Measurements from ENCODE around the gene B3GNT3.
A peak's percentile ranks its signal among the peaks of the same experiment; 100 is the strongest.
"Not testable (repeated sequence)": the region's sequence is repeated elsewhere in the genome, so short reads cannot be mapped to it uniquely, and the experiment has no call there.

Gene B3GNT3

DNA sequence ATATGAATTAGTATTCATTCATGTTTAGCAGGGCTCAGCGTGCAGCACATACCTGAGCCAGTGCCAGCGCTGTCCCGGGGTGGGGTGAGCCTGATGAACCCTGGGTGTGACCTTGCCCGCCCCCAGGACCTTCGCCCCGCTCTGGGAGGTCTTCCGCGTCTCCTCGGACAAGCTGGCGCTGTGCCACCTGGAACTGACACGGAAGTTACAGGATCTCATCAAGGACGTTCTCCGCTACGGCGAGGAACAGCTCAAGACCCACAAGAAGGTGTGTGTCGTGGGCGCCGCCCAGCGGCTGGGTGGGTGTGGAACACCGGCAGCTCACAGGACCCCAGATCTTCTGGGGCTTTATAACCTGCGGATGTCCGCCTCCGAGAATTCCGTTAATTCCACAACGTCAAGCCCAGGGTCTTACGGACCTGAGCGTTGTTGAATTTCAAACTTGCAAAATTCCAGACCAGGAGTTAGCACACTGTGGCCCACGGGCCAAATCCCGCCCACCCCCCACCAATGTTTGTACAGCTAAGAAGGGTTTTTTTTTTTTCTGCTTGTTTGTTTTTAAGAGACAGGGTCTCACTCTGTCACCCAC is 28.3 kb upstream of the B3GNT3 start:
- DNase-seq (ENCODE audit: low read depth), result peak; percentile 35

DNA sequence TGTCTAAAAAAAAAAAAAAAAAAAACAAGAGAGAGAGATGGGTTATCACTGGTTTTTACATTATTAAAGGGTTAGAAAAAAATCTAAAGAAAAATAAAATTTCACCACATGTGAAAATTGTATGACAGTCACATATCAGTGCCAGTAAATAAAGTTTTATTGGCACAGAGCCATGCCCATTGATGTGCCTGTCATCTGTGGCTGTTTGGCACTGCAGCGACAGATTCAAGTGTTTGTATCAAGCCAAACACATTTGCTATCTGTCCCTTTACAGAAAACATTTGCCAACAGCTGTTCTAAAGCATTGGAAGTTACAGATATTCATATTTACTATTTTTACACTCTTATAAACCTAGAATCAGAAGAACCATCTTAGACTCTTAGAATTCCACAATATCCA is 27.4 kb upstream of the B3GNT3 start:
- DNase-seq (ENCODE audit: low read depth), result no peak

DNA sequence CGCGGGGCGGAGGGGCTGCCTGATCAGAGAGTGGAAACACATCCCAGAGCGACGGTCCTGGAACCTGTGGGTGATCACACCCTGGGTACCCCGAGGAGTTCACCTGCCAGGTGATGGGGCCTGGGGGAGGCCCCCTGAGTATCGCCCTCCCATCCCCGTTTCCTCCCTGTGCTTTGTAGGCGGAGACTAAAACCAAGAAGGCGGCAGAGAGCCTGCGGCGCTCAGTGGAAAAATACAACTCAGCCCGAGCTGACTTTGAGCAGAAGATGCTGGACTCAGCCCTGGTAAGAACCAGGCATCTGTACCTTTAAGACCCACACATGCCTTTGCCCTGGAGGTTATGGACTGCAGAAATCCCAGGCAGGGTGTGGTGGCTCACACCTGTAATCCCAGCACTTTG is 24.3 kb upstream of the B3GNT3 start:
- no peak for DNase-seq (ENCODE audit: low read depth)

DNA sequence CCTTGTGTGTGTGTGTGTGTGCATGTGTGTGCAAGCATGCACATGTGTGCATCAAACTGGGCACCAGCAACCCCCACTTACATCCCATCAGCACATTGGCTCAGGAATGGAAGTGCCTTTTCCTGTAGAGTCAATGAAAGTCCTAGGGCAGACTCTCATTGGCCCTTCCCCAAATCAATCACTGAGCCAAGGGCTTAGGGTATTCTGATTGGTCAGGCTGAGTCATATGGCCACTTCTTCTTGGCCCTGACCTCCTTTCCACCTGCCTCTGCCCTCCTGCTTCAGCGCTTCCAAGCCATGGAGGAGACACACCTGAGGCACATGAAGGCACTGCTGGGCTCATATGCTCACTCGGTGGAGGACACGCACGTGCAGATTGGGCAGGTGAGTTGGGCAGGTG is 22.8 kb upstream of the B3GNT3 start:
- no peak for DNase-seq (ENCODE audit: low read depth)

DNA sequence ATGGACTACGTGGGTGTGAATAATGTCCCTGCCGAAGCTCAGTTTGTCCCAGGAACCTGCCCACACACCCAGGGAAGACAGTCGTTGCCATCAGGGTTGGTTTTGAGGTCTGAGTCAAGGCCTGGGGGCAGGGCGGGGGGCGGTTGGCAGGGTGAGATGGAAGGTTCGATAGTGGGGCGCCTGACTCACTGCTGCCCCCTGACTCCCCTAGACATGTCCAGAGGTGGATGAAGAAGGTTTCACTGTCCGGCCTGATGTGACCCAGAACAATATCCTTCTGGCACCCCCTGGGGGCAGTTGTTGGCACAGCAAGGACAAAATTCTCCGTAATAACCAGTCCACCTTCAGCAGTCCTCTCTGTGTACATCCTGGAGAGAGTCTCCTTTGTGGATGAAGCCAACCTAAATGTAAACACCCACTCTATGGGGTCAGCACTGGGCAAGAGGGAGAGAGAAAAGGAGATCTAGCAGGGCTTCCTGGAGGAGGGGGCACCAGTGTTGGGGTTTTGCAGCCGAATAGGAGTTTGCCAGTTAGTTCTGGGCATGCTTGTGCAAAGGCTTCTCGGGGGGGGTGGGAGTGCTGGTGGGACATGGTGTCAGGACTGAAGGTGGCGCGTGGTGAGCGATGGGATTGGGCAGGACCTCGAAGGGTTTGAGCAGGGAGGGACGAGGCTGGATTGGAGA is 19.6 kb upstream of the B3GNT3 start:
- no peak for DNase-seq (ENCODE audit: low read depth)

DNA sequence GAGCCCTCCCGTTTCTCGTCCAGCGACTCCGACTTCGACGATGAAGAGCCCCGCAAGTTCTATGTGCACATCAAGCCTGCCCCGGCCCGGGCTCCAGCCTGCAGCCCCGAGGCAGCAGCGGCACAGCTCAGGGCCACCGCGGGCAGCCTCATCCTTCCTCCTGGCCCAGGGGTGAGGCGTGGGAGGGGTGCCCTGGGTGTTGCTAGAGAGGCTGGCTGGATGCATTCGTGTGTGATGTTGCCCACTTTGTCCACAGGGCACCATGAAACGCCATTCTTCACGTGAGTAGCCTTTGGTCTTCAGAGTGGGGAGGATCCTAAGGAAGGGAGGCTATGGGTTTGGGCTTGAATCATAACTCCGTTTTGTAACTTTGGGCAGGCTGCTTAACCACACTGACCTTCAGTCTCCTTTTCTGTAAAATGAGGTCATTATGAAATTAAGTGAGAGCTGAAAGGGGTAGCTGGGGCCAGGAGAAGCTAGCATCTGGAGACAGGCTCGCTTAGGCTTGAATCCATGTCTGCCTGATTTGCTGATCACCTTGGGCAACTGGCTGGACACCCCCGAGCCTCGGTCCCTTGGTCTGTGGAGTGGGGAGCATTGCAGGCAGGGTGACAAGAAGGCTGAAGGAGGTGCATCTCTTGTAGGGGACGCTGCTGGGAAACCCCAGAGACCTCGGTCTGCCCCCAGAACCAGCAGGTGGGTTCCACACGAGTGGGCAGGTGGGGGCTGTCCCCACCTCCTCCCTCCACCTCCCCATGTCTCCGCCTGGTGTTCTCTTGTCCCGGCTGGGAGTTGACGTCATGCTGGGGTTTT is 18.7 kb upstream of the B3GNT3 start:
- no peak for DNase-seq (ENCODE audit: low read depth)

DNA sequence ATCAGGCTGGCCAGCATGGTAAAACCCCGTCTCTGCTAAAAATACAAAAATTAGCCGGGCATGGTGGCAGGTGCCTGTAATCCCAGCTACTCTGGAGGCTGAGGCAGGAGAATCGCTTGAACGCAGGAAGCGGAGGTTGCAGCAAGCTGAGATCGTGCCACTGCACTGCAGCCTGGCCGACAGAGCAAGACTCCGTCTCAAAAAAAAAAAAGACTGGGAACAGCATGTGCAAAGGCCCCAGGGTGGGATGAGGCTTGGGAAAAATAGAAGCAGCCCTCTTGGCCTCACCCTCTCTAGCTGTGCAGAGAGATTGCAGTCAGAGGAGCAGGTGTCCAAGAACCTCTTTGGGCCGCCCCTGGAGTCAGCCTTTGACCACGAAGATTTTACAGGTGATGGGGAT is 17.1 kb upstream of the B3GNT3 start:
- not testable (repeated sequence) for DNase-seq (ENCODE audit: low read depth)

DNA sequence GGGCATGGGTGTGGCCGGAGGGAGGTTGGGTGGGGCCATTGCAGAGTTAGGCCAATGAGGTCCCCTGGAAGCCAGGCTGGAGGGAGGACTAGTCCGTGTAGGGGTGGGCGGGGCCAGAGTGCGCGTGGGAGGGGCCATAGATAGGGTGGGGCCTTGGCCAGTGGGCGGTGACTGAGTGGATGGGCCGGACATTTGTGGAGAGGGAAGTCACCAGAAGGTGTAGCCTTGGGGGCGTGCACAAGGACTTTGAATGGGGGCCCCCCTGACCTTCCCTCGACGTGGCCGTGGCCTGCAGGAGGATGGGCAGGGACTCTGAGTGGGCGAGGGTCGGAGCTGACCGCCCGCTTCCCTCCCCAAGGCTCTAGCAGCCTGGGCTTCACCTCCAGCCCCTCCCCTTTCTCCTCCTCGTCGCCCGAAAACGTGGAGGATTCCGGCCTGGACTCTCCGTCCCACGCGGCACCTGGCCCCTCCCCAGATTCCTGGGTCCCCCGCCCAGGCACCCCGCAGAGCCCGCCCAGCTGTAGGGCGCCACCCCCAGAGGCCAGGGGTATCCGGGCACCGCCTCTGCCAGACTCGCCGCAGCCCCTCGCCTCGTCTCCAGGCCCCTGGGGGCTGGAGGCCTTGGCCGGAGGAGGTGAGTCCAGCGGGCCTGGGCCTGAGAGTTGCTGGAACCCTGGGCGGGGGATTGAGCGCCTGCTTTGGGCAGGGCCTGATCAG is 16.5 kb upstream of the B3GNT3 start:
- no peak for DNase-seq (ENCODE audit: low read depth)

DNA sequence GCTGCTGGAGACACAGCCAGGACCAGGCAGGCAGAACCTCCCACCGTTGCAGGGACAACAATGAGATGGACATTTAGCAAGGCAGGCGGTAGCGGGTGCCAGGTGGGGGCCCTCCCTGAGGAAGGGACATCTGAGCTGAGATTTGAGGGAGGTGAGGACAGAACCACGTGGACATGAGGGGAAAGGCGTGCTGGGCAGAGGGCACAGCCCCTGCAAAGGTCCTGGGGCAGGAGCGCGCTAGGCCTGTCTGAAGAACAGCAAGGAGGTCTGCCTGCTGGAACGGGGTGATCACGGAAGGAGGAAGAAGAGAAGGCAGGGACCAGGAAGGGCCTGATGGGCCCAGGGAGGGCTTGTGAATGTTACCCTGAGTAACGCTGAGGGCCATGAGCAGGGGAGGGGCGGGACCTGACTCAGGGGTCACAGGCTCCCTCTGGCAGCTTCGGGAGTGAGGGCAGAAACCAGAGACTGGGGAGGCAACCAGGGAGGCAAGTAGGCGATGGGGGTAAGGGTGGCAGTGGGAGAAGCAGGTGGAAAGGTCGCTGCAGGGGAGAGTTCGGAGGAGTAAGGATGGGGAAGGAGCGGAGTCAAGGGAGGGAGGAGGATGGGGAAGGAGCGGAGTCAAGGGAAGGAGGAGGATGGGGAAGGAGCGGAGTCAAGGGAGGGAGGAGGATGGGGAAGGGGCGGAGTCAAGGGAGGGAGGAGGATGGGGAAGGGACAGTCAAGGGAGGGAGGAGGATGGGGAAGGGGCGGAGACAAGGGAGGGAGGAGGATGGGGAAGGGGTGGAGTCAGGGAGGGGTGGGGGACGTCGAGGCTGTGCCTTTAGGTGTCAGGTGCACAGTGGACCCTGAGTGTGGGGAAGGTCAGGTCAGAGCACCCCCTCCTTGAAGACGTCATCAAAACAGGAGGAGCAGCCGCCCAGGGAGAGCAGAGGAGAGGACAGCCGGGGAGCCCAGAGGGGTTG is 15.7 kb upstream of the B3GNT3 start:
- DNase-seq (ENCODE audit: low read depth), result no peak

DNA sequence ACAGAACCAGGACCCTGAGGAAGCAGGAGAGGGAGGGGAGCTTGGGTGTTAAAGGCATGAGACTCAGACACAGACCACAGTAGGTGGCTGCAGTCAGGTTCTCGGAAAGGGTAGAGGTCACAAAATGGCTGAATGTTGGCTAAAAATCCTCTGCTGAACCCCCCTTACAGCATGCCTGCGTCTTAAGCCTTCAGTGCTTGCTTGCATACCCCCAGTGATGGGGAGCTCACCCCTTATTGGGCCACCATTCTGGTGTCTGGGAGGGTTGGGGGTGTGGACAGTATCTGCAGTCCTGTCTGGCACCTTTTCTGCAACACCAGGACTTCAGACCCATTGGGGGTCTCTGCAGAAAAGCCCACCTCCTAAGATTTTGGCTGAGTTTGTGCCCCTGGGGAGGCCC is 14.2 kb upstream of the B3GNT3 start:
- DNase-seq (ENCODE audit: low read depth), result no peak

DNA sequence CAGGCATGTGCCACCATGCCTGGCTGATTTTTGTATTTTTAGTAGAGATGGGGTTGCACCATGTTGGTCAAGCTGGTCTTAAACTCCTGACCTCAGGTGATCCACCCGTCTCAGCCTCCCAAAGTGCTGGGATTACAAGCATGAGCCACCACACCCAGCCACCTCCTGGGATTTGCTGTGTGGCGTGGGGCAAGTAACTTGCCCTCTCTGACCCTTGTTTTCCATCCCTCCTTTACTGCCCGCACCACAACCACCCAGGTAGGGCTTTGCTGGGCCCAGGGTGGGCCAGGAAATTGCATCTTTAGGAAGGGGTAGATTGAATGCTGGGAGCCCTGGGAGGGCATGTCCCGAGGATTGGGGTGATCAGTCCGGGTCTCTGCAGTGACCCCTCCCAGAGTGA is 11.2 kb upstream of the B3GNT3 start:
- not testable (repeated sequence) for DNase-seq (ENCODE audit: low read depth)

DNA sequence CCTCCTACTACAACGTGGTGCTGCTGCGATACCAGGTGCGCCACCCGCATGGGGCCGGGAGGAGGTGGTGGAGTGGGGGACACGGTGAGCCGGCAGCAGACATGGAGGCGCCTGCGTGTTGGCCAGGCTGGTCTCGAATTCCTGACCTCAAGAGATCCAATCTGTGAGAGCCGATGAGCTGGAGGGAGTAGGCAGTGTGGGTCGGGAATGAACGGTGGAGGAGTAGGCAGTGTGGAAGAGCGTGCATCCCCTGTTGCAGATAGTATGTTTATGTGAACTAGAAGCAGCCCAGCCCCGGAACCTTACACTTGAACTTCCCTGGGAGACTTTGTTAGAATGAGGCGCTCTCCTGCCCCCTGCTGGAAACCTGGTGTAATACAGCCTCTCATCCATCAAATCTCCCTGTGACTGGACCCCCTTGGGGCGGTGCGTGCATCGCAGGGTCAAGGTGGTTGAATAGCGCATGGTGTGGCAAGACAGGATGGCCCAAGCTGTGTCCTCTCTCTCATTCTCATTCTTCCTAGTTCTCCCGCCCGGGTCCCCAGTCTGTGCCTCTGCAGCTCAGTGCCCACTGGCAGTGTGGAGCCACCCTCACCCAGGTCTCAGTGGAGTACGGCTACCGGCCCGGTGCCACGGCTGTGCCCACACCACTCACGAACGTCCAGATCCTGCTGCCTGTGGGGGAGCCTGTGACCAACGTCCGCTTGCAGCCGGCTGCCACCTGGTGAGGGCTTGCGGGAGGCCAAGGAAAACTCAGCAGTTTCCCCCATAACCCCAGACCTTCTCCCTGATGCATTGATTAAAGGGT is 10.5 kb upstream of the B3GNT3 start:
- DNase-seq (ENCODE audit: low read depth), result no peak

DNA sequence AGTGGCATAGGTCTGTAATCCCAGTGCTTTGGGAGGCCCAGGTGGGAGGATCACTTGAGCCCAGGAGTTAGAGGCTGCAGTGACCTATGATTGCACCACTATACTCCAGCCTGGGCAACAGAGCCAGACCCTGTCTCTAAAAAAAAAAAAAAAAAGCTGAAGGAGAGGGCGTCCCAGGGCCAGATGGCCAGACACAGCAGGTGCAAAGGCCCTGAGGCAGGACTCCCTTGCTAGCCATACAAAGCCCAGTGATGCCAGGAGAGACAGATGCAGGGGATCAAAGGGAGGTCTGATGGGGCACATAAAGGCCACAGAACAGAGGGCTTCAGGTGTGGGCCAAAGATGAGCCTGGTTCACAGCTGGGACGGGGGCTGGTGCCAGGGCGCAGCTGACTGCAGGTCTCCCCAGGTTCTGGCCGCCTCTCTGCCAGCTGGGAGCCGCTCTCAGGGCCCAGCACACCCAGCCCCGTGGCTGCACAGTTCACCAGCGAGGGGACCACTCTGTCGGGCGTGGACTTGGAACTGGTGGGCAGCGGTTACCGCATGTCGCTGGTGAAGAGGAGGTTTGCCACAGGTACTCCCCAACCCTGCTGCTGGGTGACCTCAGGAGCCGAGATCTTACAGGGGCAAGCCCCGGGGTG is 7.5 kb upstream of the B3GNT3 start:
- DNase-seq (ENCODE audit: low read depth), result no peak

DNA sequence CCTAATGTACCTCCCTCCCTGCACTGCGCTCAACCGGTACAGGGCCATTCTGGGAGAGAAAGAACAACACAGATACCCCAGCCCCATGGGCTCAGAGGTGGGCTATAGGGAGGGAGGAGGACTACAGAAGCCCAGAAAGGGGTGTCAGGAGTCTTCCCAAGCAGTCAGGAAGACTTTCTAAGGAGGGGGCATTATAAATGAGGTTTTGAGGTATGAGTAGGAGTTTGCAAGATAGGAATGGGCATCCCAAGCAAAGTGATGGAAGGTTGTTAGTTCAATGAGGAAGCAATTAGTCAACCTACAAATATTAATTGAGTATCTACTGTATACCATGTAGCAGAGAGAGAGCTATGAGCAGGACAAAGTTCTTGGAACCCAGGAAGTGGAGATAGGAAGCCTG is 6.3 kb upstream of the B3GNT3 start:
- DNase-seq (ENCODE audit: low read depth), result no peak

DNA sequence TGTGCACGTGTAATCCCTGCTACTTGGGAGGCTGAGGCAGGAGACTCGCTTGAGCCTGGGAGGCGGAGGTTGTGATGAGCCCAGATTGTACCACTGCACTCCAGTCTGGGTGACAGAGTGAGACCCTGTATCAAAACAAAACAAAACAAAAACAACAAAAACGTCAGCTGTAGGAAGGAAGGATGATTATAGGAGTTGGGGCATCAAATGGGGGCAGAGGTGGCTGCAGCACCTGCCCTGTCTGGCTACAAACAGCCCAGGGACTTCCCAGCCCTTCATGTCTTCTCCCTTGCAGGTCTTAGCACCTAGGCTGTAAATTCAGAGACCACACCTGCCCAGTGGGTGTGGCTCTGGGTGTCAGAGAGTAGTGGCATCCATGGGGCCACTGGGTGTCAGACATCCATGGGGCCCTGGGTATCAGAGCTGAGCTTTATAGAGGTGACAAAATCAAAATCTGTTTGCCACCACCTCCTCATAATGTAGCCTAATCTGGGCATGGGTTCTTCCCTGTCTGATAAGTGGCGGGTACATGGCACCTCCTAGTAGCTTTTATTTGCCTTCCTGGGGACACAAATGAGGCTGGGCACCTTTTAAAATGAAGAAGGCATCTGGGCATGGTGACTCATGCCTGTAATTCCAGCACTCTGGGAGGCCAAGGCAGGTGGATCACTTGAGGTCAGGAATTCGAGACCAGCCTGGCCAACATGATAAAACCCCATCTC is 4.7 kb upstream of the B3GNT3 start:
- no peak for DNase-seq (ENCODE audit: low read depth)

DNA sequence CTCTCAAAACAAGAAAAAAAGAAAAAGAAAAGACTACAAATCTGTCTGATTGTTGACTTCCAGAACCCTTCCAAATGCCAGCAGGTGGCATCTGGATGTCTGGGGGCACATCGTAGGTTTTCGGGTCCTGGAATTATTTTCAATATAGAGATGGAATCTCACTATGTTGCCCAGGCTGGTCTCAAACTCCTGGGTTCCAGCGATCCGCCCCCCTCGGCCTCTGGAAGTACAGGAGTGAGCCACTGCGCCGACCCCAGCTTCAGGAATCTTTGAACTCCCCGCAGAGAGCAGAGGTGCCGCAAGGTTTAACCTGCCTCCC is 567 bp upstream of the B3GNT3 start:
- no peak for DNase-seq (ENCODE audit: low read depth)

DNA sequence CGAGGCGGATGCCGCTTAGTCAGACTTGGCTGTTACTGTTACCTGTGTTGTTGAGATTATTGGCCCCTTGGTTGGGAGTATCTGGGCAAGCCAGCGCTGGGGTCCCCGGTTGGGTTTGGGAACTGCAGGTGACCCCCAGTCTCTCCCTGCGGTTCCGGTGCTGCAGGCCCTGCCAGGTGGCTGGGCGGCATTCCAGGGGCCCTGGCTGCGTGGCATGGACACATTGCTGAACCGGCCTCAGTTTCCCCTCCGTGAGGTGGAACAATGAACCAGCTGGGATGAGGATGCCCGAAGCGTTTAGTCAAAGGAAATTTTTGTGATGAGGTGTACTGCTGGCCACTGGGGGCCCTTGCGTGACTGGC is 538 bp downstream of the B3GNT3 start:
- DNase-seq (ENCODE audit: low read depth), result no peak

DNA sequence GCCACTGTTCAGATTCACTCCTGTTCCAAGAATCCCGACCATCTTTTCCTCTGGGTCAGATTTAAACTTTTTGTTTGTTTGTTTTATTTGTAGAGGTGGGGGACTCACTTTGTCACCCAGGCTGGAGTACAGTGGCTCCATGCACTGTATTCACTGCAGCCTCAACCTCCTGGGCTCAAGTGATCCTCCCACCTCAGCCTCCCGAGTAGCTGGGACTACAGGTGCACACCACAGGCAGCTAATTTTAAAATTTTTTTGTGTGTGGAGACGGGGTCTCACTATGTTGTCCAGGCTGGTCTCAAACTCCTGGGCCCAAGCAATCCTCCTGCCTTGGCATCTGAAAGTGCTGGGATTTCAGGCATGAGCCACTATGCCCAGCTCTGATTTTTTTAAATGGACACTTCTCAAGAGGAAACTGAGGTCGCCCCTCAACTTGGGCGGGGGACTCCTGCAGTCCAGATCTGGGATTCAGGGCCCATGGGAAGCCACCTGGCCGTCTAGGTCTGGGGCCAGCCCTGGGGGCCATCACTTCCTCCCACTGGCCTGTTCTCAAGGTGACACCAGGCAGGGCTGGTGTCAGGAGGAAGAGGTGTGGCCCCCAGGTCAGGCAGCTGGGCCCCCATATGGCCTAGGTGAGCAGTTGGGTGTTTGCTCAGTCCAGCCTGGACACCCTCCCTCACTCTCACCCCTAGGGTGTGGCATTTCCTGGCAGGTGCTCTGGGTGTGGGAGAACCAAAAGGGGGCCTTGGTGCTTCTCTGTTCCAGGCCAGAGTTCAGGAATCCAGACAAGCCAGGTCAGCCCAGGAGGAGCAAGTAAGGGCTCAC is 1.3 kb downstream of the B3GNT3 start:
- DNase-seq (ENCODE audit: low read depth), result no peak
